ENCODE data around the gene UCN. TPM values are rescaled to one million over a fixed set of nuclear protein-coding genes. Genes with fewer than 3 reads are reported as not detected.
A peak's percentile ranks its signal among the peaks of the same experiment; 100 is the strongest.

Gene UCN
- total RNA-seq, 2 donors from 2014 or later, result 0.59 to 0.75 TPM

DNA sequence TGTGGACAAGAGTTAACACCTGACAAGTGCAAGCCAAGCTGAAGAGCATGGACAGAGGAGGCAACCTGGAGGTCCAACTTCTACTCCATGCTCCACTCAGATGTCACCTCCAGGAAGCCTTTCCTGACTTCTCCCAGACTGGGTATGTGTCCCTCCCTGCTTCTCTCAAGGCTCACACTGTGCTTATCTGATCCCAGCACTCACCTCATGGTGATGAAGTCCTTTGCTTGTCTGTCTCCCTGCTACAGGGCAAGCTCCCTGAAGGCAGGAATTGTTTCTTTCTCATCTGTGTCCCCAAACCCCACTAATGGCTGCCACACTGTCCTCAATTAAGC lies 42.7 kb downstream of the UCN start:
- peaks cover 68% of the 10 kb centered on the region for H3K27me3 ChIP-seq (ENCODE audit: control insufficient read depth, insufficient read depth, low read length, poor library complexity, severe bottlenecking)
- Mint-ChIP-seq H3K9me3 (no peaks in the 10 kb centered on the region), H3K4me3 (peak overlapping the region; percentile 55), H3K27ac (no peak overlapping the region), H3K27me3 (ENCODE audit: insufficient read depth) (peaks cover 20% of the 10 kb centered on the region), H3K36me3 (ENCODE audit: low read depth) (no peaks in the 10 kb centered on the region), H3K4me1 (peaks cover 15% of the 10 kb centered on the region)
- DNase-seq, result no peak
- H3K27ac ChIP-seq (ENCODE audit: low read depth, low read length), result no peak overlapping the region
- TF ChIP-seq, protein P1, sequence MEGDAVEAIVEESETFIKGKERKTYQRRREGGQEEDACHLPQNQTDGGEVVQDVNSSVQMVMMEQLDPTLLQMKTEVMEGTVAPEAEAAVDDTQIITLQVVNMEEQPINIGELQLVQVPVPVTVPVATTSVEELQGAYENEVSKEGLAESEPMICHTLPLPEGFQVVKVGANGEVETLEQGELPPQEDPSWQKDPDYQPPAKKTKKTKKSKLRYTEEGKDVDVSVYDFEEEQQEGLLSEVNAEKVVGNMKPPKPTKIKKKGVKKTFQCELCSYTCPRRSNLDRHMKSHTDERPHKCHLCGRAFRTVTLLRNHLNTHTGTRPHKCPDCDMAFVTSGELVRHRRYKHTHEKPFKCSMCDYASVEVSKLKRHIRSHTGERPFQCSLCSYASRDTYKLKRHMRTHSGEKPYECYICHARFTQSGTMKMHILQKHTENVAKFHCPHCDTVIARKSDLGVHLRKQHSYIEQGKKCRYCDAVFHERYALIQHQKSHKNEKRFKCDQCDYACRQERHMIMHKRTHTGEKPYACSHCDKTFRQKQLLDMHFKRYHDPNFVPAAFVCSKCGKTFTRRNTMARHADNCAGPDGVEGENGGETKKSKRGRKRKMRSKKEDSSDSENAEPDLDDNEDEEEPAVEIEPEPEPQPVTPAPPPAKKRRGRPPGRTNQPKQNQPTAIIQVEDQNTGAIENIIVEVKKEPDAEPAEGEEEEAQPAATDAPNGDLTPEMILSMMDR (conservative IDR thresholded peaks at IDR 0.05), result no peak
- no peaks in the 10 kb centered on the region for H3K4me1 ChIP-seq (ENCODE audit: control insufficient read depth, insufficient read depth, low read length)
- no peak overlapping the region for H3K9ac ChIP-seq (ENCODE audit: extremely low read depth, low read length, poor library complexity, severe bottlenecking)
- no peak overlapping the region for H3K4me3 ChIP-seq (ENCODE audit: low read length)
- no peaks in the 10 kb centered on the region for H3K36me3 ChIP-seq (ENCODE audit: control insufficient read depth, insufficient read depth, low read length)
- H3K9me3 ChIP-seq (ENCODE audit: control insufficient read depth, low read length), result no peaks in the 10 kb centered on the region

DNA sequence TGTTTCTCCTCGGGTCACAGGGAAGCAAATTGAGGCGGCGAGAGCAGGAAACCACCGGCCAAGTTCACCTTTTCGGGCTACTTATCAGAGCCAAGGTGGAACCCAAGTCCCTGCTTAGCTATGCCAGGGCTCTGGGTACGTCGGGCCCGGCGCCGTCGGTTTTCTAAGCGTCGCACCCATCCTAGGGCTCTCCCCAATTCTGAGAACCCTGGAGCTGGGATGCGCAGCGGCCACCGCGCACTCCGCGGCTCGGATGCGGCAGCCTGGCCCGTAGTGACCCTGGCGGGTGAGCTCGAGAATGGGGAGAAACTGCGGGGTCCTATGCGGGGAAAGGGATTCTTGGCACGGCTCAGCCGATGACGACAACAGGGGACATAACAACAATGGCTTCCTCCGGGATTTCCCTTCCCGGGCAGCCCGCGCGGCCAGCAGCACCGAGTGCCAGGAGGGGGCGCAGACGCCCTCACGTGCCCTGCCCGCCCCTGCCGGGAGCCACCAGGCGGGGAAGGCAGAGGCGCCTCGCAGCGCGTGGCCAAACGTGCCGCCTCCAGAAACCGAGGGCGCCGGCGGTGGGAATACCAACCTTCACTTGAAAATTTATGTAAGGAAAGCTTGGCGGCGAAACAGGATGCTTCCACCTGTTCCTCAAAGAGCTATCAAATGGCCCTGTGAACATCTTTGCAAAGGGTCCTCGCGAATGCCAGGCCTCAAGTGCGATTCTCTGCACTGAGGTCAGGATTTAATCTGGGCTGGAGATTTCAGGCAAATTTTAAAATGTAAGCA lies 43.3 kb downstream of the UCN start:
- H3K4me1 Mint-ChIP-seq, result peaks cover 14% of the 10 kb centered on the region
- H3K9ac ChIP-seq (ENCODE audit: extremely low read depth, low read length, poor library complexity, severe bottlenecking), result no peak overlapping the region
- DNase-seq, result peak; percentile 95
- H3K27ac ChIP-seq (ENCODE audit: low read depth, low read length), result no peak overlapping the region
- no peaks in the 10 kb centered on the region for H3K4me1 ChIP-seq (ENCODE audit: control insufficient read depth, insufficient read depth, low read length)
- H3K36me3 Mint-ChIP-seq (ENCODE audit: low read depth), result no peaks in the 10 kb centered on the region
- H3K36me3 ChIP-seq (ENCODE audit: control insufficient read depth, insufficient read depth, low read length), result no peaks in the 10 kb centered on the region
- H3K9me3 Mint-ChIP-seq, result no peaks in the 10 kb centered on the region
- H3K4me3 Mint-ChIP-seq, result peak overlapping the region; percentile 55
- peaks cover 25% of the 10 kb centered on the region for H3K27me3 Mint-ChIP-seq (ENCODE audit: insufficient read depth)
- peak overlapping the region; percentile 78 for H3K4me3 ChIP-seq (ENCODE audit: low read length)
- peaks cover 74% of the 10 kb centered on the region for H3K27me3 ChIP-seq (ENCODE audit: control insufficient read depth, insufficient read depth, low read length, poor library complexity, severe bottlenecking)
- H3K27ac Mint-ChIP-seq, result no peak overlapping the region
- WGBS, 2 experiments (ENCODE audit: insufficient coverage in 1 of 2, insufficient read length in 1 of 2), result 6 to 11% methylated on average over 29 to 56 of the region's 56 CpGs
- H3K9me3 ChIP-seq (ENCODE audit: control insufficient read depth, low read length), result no peaks in the 10 kb centered on the region
- TF ChIP-seq, protein P1 (conservative IDR thresholded peaks at IDR 0.05), result peak; percentile 88

DNA sequence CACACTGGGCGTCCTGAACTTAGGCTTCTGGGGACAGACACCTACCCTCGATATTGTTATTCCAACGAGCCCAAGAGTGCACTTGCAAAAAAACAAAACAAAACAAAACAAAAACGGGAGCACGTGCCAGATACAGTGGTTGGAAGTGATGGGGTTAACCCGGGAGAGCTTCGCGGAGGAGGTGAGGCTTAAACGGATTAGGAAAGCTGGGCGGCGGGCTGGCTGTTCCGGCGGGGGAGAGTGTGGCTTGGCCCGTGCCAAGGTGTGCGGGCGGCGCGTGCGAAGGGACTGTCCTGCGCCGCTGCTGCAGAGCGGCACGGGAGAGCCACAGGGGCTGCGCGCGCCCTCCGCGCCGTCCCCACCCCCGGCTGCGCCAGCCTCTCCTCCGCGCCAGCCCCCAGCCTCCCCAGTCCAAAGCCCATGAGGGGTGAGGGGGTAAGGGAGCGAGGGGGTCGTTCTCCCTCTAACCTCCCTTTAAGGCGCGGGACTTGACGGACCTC lies 43.9 kb downstream of the UCN start:
- H3K27me3 ChIP-seq (ENCODE audit: control insufficient read depth, insufficient read depth, low read length, poor library complexity, severe bottlenecking), result peaks cover 80% of the 10 kb centered on the region
- Mint-ChIP-seq H3K36me3 (ENCODE audit: low read depth) (no peaks in the 10 kb centered on the region), H3K4me1 (peaks cover 14% of the 10 kb centered on the region), H3K4me3 (peak overlapping the region; percentile 55), H3K27ac (no peak overlapping the region), H3K27me3 (ENCODE audit: insufficient read depth) (peaks cover 31% of the 10 kb centered on the region), H3K9me3 (no peaks in the 10 kb centered on the region)
- no peaks in the 10 kb centered on the region for H3K4me1 ChIP-seq (ENCODE audit: control insufficient read depth, insufficient read depth, low read length)
- DNase-seq, result peak; percentile 87
- H3K27ac ChIP-seq (ENCODE audit: low read depth, low read length), result no peak overlapping the region
- 1 to 12% methylated on average over 3 to 38 of the region's 38 CpGs for WGBS, 2 experiments (ENCODE audit: insufficient coverage in 1 of 2, insufficient read length in 1 of 2)
- H3K9ac ChIP-seq (ENCODE audit: extremely low read depth, low read length, poor library complexity, severe bottlenecking), result no peak overlapping the region
- TF ChIP-seq, protein P1 (conservative IDR thresholded peaks at IDR 0.05), result no peak
- no peaks in the 10 kb centered on the region for H3K9me3 ChIP-seq (ENCODE audit: control insufficient read depth, low read length)
- H3K4me3 ChIP-seq (ENCODE audit: low read length), result peak overlapping the region; percentile 78
- no peaks in the 10 kb centered on the region for H3K36me3 ChIP-seq (ENCODE audit: control insufficient read depth, insufficient read depth, low read length)
